H1 (cell line): ENCODE results near the gene NIT2. TPM values are rescaled to one million over a fixed set of nuclear protein-coding genes. Genes with fewer than 3 reads are reported as not detected.

Source experiments
- KDM4A ChIP-seq: IDR thresholded peaks from one replicate; pipeline ENCODE4 v1.7.1; 2012; ENCODE audit warnings: low read depth, mild to moderate bottlenecking, moderate library complexity, low read length, inconsistent platforms; ENCODE audit not compliant: severe bottlenecking
- NRF1 ChIP-seq: IDR thresholded peaks from 2 replicates; pipeline ENCODE4 v1.6.1; 2011; ENCODE audit warnings: mild to moderate bottlenecking, low read depth, low read length, improper control_type of control experiment
- SAP30 ChIP-seq: fragments of 300-600 bp; sonication (generic); IDR thresholded peaks from 2 replicates; pipeline ENCODE4 v1.7.1; 2012; ENCODE audit warnings: low read length, moderate library complexity, mild to moderate bottlenecking, inconsistent platforms; ENCODE audit not compliant: insufficient read depth, insufficient replicate concordance
- SIX5 ChIP-seq: IDR thresholded peaks from 2 replicates; pipeline ENCODE4 v1.6.1; 2011; ENCODE audit warnings: mild to moderate bottlenecking, low read depth, low read length
- SP1 ChIP-seq: IDR thresholded peaks from 2 replicates; pipeline ENCODE4 v1.6.1; 2011; ENCODE audit warnings: low read depth, low read length
- SP4 ChIP-seq: IDR thresholded peaks from 2 replicates; pipeline ENCODE4 v1.6.1; 2012; ENCODE audit warnings: low read length, inconsistent platforms
- polyA plus RNA-seq, 7 experiments: library from polyadenylated mRNA; depleted of rRNA in 3 of 7; stranded (reverse) in 5 of 7; unstranded in 2 of 7; fragments of >200 nt in 5 of 7; fragments of 200-250 nt in 2 of 7; gene quantifications; 1 replicate in 5 of 7; 2 replicates in 1 of 7; 4 replicates in 1 of 7; pipeline versions ENCODE4 v1.2.1 to v1.2.3, GENCODE V29; 2011 to 2013; ENCODE audit warnings: missing spikeins in 2 of 7, mixed read lengths in 2 of 7
- total RNA-seq: library from RNA; stranded (reverse); fragmentation: NEBNext Ultra II Directional; extraction: Animal tissue kit (Norgen Biotek cat#: 25700); gene quantifications from 2 replicates; pipeline ENCODE4 v1.2.1, GENCODE V29; 2021
- TF ChIP-seq, protein P1 (sequence below): fragments of 300-600 bp; sonication (generic); IDR thresholded peaks from 2 replicates; pipeline ENCODE4 v1.7.1; 2012; ENCODE audit warnings: low read length, moderate library complexity, mild to moderate bottlenecking, inconsistent platforms; ENCODE audit not compliant: insufficient replicate concordance
- TF ChIP-seq, protein P2 (sequence below), 3 experiments: IDR thresholded peaks; 1 replicate in 2 of 3; 2 replicates in 1 of 3; pipeline versions ENCODE4 v1.5.1 to v1.6.1; 2011; ENCODE audit warnings: low read length in 3 of 3, mild to moderate bottlenecking in 3 of 3, inconsistent platforms in 2 of 3, low read depth in 1 of 3, moderate library complexity in 1 of 3; ENCODE audit not compliant: insufficient read depth in 1 of 3; ENCODE audit errors: control extremely low read depth in 1 of 3
- TF ChIP-seq, protein P3 (sequence below): IDR thresholded peaks from 2 replicates; pipeline ENCODE4 v1.6.1; 2011; ENCODE audit warnings: low read depth, mild to moderate bottlenecking, low read length; ENCODE audit not compliant: insufficient read depth

NIT2 gene
- total and polyA plus RNA-seq, 2 of the 8 experiments (the other 6 are each of a cell fraction or from before 2014, with no cell fraction given): 15.2 to 25.3 TPM

- TF ChIP-seq, protein P1, sequence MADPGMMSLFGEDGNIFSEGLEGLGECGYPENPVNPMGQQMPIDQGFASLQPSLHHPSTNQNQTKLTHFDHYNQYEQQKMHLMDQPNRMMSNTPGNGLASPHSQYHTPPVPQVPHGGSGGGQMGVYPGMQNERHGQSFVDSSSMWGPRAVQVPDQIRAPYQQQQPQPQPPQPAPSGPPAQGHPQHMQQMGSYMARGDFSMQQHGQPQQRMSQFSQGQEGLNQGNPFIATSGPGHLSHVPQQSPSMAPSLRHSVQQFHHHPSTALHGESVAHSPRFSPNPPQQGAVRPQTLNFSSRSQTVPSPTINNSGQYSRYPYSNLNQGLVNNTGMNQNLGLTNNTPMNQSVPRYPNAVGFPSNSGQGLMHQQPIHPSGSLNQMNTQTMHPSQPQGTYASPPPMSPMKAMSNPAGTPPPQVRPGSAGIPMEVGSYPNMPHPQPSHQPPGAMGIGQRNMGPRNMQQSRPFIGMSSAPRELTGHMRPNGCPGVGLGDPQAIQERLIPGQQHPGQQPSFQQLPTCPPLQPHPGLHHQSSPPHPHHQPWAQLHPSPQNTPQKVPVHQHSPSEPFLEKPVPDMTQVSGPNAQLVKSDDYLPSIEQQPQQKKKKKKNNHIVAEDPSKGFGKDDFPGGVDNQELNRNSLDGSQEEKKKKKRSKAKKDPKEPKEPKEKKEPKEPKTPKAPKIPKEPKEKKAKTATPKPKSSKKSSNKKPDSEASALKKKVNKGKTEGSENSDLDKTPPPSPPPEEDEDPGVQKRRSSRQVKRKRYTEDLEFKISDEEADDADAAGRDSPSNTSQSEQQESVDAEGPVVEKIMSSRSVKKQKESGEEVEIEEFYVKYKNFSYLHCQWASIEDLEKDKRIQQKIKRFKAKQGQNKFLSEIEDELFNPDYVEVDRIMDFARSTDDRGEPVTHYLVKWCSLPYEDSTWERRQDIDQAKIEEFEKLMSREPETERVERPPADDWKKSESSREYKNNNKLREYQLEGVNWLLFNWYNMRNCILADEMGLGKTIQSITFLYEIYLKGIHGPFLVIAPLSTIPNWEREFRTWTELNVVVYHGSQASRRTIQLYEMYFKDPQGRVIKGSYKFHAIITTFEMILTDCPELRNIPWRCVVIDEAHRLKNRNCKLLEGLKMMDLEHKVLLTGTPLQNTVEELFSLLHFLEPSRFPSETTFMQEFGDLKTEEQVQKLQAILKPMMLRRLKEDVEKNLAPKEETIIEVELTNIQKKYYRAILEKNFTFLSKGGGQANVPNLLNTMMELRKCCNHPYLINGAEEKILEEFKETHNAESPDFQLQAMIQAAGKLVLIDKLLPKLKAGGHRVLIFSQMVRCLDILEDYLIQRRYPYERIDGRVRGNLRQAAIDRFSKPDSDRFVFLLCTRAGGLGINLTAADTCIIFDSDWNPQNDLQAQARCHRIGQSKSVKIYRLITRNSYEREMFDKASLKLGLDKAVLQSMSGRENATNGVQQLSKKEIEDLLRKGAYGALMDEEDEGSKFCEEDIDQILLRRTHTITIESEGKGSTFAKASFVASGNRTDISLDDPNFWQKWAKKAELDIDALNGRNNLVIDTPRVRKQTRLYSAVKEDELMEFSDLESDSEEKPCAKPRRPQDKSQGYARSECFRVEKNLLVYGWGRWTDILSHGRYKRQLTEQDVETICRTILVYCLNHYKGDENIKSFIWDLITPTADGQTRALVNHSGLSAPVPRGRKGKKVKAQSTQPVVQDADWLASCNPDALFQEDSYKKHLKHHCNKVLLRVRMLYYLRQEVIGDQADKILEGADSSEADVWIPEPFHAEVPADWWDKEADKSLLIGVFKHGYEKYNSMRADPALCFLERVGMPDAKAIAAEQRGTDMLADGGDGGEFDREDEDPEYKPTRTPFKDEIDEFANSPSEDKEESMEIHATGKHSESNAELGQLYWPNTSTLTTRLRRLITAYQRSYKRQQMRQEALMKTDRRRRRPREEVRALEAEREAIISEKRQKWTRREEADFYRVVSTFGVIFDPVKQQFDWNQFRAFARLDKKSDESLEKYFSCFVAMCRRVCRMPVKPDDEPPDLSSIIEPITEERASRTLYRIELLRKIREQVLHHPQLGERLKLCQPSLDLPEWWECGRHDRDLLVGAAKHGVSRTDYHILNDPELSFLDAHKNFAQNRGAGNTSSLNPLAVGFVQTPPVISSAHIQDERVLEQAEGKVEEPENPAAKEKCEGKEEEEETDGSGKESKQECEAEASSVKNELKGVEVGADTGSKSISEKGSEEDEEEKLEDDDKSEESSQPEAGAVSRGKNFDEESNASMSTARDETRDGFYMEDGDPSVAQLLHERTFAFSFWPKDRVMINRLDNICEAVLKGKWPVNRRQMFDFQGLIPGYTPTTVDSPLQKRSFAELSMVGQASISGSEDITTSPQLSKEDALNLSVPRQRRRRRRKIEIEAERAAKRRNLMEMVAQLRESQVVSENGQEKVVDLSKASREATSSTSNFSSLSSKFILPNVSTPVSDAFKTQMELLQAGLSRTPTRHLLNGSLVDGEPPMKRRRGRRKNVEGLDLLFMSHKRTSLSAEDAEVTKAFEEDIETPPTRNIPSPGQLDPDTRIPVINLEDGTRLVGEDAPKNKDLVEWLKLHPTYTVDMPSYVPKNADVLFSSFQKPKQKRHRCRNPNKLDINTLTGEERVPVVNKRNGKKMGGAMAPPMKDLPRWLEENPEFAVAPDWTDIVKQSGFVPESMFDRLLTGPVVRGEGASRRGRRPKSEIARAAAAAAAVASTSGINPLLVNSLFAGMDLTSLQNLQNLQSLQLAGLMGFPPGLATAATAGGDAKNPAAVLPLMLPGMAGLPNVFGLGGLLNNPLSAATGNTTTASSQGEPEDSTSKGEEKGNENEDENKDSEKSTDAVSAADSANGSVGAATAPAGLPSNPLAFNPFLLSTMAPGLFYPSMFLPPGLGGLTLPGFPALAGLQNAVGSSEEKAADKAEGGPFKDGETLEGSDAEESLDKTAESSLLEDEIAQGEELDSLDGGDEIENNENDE: no peak
- TF ChIP-seq NRF1 (no peak), KDM4A (no peak), SP4 (no peak), SIX5 (no peak), SP1 (no peak), SAP30 (no peak)
- TF ChIP-seq, protein P2, sequence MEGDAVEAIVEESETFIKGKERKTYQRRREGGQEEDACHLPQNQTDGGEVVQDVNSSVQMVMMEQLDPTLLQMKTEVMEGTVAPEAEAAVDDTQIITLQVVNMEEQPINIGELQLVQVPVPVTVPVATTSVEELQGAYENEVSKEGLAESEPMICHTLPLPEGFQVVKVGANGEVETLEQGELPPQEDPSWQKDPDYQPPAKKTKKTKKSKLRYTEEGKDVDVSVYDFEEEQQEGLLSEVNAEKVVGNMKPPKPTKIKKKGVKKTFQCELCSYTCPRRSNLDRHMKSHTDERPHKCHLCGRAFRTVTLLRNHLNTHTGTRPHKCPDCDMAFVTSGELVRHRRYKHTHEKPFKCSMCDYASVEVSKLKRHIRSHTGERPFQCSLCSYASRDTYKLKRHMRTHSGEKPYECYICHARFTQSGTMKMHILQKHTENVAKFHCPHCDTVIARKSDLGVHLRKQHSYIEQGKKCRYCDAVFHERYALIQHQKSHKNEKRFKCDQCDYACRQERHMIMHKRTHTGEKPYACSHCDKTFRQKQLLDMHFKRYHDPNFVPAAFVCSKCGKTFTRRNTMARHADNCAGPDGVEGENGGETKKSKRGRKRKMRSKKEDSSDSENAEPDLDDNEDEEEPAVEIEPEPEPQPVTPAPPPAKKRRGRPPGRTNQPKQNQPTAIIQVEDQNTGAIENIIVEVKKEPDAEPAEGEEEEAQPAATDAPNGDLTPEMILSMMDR (IDR thresholded peaks at IDR 0.05; ENCODE audit: control extremely low read depth in 1 of 3, insufficient read depth in 1 of 3, low read depth in 1 of 3, low read length in 3 of 3): no peak
- TF ChIP-seq, protein P3, sequence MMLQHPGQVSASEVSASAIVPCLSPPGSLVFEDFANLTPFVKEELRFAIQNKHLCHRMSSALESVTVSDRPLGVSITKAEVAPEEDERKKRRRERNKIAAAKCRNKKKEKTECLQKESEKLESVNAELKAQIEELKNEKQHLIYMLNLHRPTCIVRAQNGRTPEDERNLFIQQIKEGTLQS: no peak
Measured at GRCh38 chr3:100299016-100299415, 35.5 kb upstream of the NIT2 start (continued).
